Motor neuron (in vitro differentiated cells): ENCODE results near the gene USPL1. TPM values are rescaled to one million over a fixed set of nuclear protein-coding genes. Genes with fewer than 3 reads are reported as not detected.

ENCODE experiments used
- ATAC-seq, 8 experiments: fragments of 200-7000 bp; cut with Tn5 transposase; replicated peaks in 6 of 8; 2 replicates each; pipeline ENCODE4 v1.8.0; 2021; ENCODE audit warnings: mild to moderate bottlenecking in 8 of 8, moderate library complexity in 8 of 8
- H3K27ac ChIP-seq, 2 donors: fragments of 250-450 bp; sonication (Bioruptor Pico); 2 replicates each; pipeline ENCODE4 v1.9.0; 2021; ENCODE audit warnings: antibody characterized with exemption in 2 of 2, mild to moderate bottlenecking in 2 of 2, moderate library complexity in 1 of 2
- H3K4me1 ChIP-seq, 2 donors: fragments of 250-450 bp; sonication (Bioruptor Pico); replicated peaks in 1 of 2; 2 replicates each; pipeline ENCODE4 v1.6.1; 2021; ENCODE audit warnings: antibody characterized with exemption in 2 of 2, mild to moderate bottlenecking in 2 of 2, moderate library complexity in 1 of 2
- H3K4me3 ChIP-seq, 5 donors: fragments of 250-450 bp; sonication (Bioruptor Pico); 2 replicates each; pipeline ENCODE4 v1.9.0; 2021; ENCODE audit warnings: antibody characterized with exemption in 5 of 5, mild to moderate bottlenecking in 5 of 5, moderate library complexity in 4 of 5
- WGBS, 10 experiments: fragments of 450-650 bp; shearing (Covaris generic); methylation state at CpG; one replicate each; pipeline ENCODE4 v1.0.0; 2022; 5-methylcytosine and 5-hydroxymethylcytosine counted together
- in situ Hi-C, 9 experiments: fragments of 400-800 bp; cut with MboI; loops; one replicate each; pipeline ENCODE4 v1.15.0; 2021; ENCODE audit warnings: low sequenced_read_pairs in 9 of 9, low pct_unique_long_range_greater_than_20kb in 2 of 9; ENCODE audit not compliant: unreplicated experiment in 9 of 9
- total RNA-seq, 8 experiments: library from RNA; unstranded; fragments of 300-600 nt; gene quantifications; 2 replicates each; pipeline versions ENCODE4 v1.2.3 to v1.2.4, GENCODE V29; 2022

The USPL1 gene
- total RNA-seq, 8 experiments from 2014 or later: 10.8 to 32.5 (median 25.2) TPM

DNA sequence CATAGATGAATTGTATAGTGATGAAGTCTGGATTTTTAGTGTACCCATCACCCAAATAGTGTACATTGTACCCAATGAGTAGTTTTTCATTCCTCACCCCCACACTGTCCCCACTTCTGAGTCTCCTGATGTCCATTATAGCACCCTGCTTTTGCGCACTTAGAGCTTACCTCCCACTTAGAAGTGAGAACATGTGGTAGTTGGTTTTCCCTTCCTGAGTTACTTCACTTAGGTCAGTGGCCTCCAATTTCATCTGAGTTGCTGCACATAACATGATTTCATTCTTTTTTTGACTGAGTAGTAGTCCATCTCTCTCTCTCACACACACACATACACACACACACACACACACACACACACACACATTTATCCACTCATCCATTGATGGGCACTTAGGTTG is 74.4 kb downstream of the USPL1 start:
- ATAC-seq: no peak
- in situ Hi-C loops: loop anchor here in 2 of 9 experiments (25.0 kb wide), 2 partner anchors 95 to 345 kb away; no protein-coding TSS in a partner anchor
- Histone ChIP-seq H3K4me1 (peaks cover 10 to 15% of the 10 kb centered on the region in 2 donors), H3K4me3 (no peak overlapping the region), H3K27ac (no peak overlapping the region)
- 100% methylated on average over 1 of the region's 1 CpG; no CpG with 5 or more reads in 6 of the 10 experiments for WGBS, 10 experiments

DNA sequence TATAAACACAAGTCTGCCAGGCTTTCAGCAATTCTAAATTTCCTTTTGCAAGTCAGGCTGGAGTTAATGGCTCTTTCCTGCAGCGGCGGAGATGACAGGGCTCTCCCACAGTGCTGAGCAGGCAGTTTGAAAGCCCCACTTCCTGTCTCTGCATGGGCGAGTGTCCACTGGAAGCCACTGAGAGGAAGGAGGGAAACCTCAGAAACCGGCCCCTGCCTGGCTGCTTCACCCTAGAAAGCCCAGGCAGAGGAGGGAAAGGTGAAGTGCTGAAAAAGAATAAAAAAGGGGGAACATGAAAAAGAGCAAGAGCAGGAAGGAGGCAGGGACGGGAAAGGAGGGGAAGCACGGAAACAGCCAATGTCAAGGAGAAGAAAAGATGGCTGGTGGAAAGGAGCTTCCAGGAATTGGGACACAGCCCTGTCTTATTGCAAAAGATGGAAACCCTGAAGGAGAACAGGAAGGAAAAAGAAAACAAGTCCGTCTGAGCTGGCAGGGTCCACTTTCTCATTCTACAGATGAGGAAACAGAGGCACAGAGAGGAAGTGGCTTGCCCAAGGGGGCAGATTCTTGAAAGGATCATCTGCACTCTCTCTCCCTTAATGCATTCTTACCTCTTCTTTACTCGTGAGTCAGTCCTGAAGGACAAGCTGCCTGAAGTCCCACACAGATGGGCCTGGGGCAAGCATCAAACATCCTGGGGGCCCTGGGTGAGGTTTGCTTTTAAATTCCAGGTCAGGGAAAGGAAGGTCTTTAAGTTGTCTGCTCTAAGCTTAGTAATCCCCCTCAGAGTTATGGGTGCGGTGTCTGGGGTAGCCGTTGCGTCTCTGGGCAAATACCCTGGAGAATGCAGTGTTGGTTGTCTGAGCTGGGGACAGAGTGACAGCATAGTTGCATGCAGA is 78.8 kb downstream of the USPL1 start:
- ATAC-seq: peak in 6 of 8 experiments; percentile 27 to 58 (median 51)
- in situ Hi-C loops: loop anchor here in 2 of 9 experiments (25.0 kb wide), 2 partner anchors 91 to 341 kb away; no protein-coding TSS in a partner anchor
- WGBS, 10 experiments: 24 to 82% (median 49%) methylated on average over 1 to 10 of the region's 11 CpGs
- H3K27ac ChIP-seq: peak overlapping the region in 1 of 2 donors; percentile 25
- no peak overlapping the region for H3K4me3 ChIP-seq
- peaks cover 16 to 26% of the 10 kb centered on the region in 2 donors for H3K4me1 ChIP-seq

DNA sequence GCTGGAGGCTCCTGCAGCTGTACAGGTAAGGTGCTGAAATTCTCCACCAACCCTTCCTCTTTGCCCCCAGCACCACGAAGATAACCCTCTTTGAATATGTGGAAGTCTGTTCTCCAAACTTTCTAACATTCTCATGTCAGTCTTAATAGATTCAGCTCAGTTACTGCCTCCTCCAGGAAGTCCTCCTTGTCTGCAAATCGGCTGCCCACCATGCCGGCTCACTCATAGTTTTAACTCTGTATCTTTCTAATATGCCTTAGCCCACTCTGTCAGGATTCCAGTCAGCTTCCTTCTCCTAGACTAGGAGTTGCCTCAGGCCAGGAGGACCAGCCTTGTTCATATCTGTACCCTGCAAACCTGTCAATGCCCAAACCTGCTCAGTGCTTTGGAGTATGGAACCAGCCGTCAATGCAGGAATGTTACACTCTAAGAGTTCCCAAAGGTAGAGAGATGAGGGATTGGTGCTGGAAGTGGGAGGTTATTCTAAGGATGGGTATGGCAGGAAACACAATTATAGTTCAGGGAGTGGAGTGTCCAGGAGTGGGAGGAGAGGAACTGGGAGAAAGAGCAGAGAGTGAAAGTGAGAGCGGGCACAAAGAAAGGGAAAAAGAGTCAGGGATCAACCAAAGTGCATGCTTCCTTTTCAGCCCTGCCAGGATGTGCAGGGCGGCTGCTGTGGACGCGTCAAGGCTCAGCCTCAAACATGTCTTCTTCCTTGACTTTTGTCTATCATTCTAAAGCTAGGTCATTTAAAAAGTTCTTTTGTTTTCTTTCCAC is 79.6 kb downstream of the USPL1 start:
- Histone ChIP-seq H3K4me1 (peaks cover 16 to 26% of the 10 kb centered on the region in 2 donors), H3K27ac (no peak overlapping the region), H3K4me3 (no peak overlapping the region)
- ATAC-seq: peak in 3 of 8 experiments; percentile 41 to 82 (median 57)
- 6 to 89% (median 80%) methylated on average over 3 to 8 of the region's 8 CpGs; no CpG with 5 or more reads in 1 of the 10 experiments for WGBS, 10 experiments
- in situ Hi-C loops: loop anchor here in 2 of 9 experiments (25.0 kb wide), 2 partner anchors 90 to 340 kb away; no protein-coding TSS in a partner anchor

DNA sequence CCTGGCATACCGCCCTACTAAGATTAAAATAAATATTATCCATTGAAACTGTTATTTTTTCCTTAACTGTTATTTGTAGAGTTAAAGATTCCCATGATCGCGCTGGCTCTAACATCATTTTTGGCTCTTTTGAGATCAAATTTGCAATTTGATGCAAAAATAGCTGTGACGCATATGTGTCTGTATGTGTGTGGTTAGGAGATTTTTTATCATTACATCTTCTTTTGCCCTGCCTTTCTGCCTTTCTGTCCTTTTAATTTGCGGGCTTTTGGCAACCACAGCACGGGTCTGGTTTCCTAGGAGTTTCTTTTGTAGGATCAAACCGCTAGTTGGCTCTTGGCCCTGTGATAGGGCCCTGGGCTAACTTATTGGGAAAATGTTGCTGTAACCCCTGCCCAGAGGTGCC is 80.3 kb downstream of the USPL1 start:
- Histone ChIP-seq H3K4me3 (no peak overlapping the region), H3K4me1 (peaks cover 16 to 26% of the 10 kb centered on the region in 2 donors), H3K27ac (no peak overlapping the region)
- ATAC-seq: peak in 4 of 8 experiments; percentile 35 to 86 (median 78)
- WGBS, 10 experiments: 0 to 88% (median 66%) methylated on average over 3 to 7 of the region's 7 CpGs
- in situ Hi-C loops: loop anchor here in 2 of 9 experiments (25.0 kb wide), 2 partner anchors 89 to 339 kb away; no protein-coding TSS in a partner anchor

DNA sequence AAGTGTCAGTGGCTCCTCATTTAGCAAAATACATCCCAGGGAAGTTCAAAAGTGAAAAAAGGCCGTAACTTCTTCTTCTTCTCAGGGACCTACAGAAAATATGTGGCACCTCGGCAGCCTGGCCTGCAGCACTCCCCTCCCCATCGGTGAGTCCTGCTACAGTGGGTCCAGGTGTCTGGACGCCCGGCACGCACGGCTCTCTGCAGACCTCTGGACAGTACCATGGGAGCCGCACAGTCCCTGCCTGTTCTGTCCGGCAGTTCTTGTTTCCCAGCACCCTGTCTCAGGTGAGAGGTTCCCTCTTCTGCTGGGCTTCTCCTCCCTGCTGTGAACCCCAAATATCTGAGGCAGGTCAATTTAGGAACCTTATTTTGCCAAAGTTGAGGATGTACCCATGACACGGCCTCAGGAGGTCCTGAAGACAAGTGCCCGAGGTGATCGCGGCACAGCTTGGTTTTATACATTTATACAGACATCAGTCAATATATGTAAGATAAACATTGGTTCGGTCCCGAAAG is 80.8 kb downstream of the USPL1 start:
- Histone ChIP-seq H3K4me1 (peaks cover 16 to 26% of the 10 kb centered on the region in 2 donors), H3K27ac (no peak overlapping the region), H3K4me3 (no peak overlapping the region)
- 66 to 100% (median 92%) methylated on average over 1 to 12 of the region's 15 CpGs; no CpG with 5 or more reads in 2 of the 10 experiments for WGBS, 10 experiments
- ATAC-seq: peak in 1 of 8 experiments; percentile 15
- in situ Hi-C loops: loop anchor here in 2 of 9 experiments (25.0 kb wide), 2 partner anchors 89 to 339 kb away; no protein-coding TSS in a partner anchor

DNA sequence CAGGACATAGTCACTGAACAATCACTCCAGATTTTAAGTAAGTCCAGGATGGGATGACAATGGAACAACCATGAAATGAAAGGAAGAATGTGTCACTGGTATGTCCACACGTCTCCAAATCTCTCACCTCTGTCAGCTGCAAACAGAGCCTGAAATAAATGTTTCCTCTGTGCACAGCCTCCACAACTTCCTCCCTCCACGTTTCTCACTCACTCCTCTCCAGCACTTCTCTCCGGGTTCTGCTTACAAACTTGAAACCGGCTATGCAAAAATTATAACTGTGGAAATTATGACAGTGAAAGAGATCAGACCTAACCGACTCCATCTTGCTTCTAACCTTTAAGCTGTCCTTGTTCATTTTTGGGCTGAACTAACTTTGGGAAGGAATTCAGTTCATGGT is 82.6 kb downstream of the USPL1 start:
- 49 to 100% (median 90%) methylated on average over 1 to 3 of the region's 5 CpGs; no CpG with 5 or more reads in 3 of the 10 experiments for WGBS, 10 experiments
- in situ Hi-C loops: no loop called here
- no peak for ATAC-seq
- H3K27ac ChIP-seq: no peak overlapping the region
- H3K4me1 ChIP-seq: peaks cover 16 to 19% of the 10 kb centered on the region in 2 donors
- H3K4me3 ChIP-seq: no peak overlapping the region

DNA sequence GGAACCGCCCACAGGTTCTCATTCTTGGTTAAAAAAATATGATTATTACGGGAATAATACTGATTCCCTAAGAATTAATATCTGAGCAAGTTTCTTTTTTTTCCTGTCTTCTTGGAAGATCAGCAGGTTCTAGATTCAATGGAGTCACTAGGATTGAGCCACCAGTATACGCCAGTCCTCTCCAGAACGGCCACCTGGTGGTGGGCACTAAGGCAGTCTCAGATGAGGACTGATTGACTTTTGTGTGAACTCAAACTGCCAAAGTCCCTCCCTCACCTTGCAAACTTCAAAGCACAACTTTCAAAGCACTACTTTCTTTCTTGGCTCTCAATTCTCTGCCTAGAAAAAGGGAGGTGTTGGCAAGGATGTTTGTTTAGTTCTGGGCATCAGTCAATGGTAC is 84.3 kb downstream of the USPL1 start:
- peaks cover 5 to 11% of the 10 kb centered on the region in 2 donors for H3K4me1 ChIP-seq
- WGBS, 10 experiments: 54 to 100% (median 81%) methylated on average over 1 to 4 of the region's 4 CpGs; no CpG with 5 or more reads in 3 of the 10 experiments
- in situ Hi-C loops: no loop called here
- ATAC-seq: no peak
- no peak overlapping the region for H3K4me3 ChIP-seq
- H3K27ac ChIP-seq: no peak overlapping the region

DNA sequence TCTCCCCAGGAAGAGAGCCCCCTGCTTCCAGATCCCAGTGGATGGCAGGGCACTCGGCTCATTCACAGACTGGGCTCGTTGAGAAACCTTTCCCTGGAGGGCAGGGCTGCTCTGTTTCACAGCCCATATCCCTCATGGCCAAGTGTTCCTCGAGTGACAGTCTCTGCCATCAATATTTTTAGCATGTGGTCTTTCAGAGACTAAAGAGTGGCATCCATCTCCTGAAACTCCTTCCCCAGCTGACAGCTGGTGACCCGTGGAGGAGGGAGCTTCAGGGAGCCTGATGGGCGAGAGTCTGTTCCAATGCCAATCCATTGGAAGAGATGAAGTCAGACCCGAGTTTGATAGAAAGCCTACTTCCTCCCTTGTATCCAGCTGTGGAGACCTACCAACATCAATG is 86.9 kb downstream of the USPL1 start:
- Histone ChIP-seq H3K4me3 (no peak overlapping the region), H3K27ac (no peak overlapping the region), H3K4me1 (peaks cover 5 to 11% of the 10 kb centered on the region in 2 donors)
- 28 to 81% (median 68%) methylated on average over 1 to 6 of the region's 6 CpGs; no CpG with 5 or more reads in 4 of the 10 experiments for WGBS, 10 experiments
- no peak for ATAC-seq
- in situ Hi-C loops: no loop called here

DNA sequence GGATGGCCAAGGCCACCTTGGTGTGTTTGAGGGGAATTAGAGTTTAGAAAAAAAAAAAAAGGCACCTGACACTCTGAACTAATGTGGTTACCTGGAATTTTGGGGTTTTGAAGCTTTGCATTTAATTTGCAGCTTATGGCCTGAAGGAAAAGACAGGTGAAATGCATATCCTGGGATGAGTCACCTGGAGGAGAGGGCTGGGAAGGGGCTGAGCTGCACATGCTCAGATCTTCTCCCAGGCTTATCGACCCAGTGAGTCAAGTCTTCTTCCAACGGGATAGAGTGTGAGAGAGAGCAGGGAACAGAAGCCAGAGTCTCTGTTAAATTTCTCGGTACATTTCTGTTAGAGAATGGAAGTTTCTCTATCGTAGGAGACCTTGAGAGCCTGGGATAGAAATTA is 88.0 kb downstream of the USPL1 start:
- WGBS, 10 experiments: 47 to 82% (median 78%) methylated on average over 1 to 4 of the region's 4 CpGs; no CpG with 5 or more reads in 6 of the 10 experiments
- H3K4me1 ChIP-seq: peaks cover 5 to 8% of the 10 kb centered on the region in 2 donors
- in situ Hi-C loops: no loop called here
- no peak overlapping the region for H3K4me3 ChIP-seq
- no peak overlapping the region for H3K27ac ChIP-seq
- peak in 3 of 8 experiments; percentile 59 to 75 (median 64) for ATAC-seq

DNA sequence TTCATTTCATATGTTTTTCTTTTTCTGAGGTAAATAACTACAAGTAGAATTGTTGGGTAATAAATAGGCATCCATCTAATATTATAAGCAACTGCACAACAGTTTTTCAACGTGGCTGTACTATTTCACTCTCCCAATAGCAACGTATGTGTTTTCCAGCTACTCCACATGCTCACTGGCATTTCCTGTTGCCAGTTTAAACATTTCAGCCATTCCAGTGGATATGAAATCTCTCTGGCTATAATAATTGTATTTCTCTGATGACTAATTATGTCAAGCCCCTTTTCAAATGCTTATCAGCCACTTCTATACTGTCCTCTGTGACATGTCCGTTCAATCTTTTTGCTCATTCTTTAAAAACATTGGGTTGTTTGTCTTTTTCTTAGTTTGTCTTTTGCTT is 90.8 kb downstream of the USPL1 start:
- WGBS, 10 experiments: 44 to 100% (median 88%) methylated on average over 1 to 3 of the region's 3 CpGs; no CpG with 5 or more reads in 1 of the 10 experiments
- in situ Hi-C loops: no loop called here
- H3K4me1 ChIP-seq: no peaks in the 10 kb centered on the region
- no peak overlapping the region for H3K27ac ChIP-seq
- no peak for ATAC-seq
- H3K4me3 ChIP-seq: no peak overlapping the region
